Left renal cortex interstitium (tissue), 4 donors: Measurements from ENCODE around the gene UBAC2. TPM values are rescaled to one million over a fixed set of nuclear protein-coding genes. Genes with fewer than 3 reads are reported as not detected.
"Not testable (repeated sequence)": the region's sequence is repeated elsewhere in the genome, so short reads cannot be mapped to it uniquely, and the experiment has no call there.

Experiments used
- DNase-seq, 4 donors: peaks; one replicate each; pipeline ENCODE4 v3.0.0-alpha.2; 2013; ENCODE audit warnings: low read depth in 4 of 4, low spot score in 2 of 4, missing footprints in 1 of 4
- polyA plus RNA-seq, 4 donors: library from polyadenylated mRNA; unstranded; fragments of 120-200 nt; gene quantifications; one replicate each; pipeline ENCODE4 v1.2.1, GENCODE V29; 2013; ENCODE audit not compliant: insufficient read length in 4 of 4

Gene UBAC2
- polyA plus RNA-seq, 4 donors = 81.4 to 105 (median 99.1) TPM

- not testable (repeated sequence) for DNase-seq
These were observed 10.0 kb downstream of the UBAC2 start for GRCh38 chr13:99210627-99211026.

- no peak for DNase-seq
These were observed 10.9 kb downstream of the UBAC2 start for GRCh38 chr13:99211421-99212035.

- DNase-seq = no peak
These were observed 13.6 kb downstream of the UBAC2 start for GRCh38 chr13:99214232-99214631.

- DNase-seq = no peak
These were observed 14.1 kb downstream of the UBAC2 start for GRCh38 chr13:99214731-99215130.

- no peak for DNase-seq
These were observed 14.7 kb downstream of the UBAC2 start for GRCh38 chr13:99215184-99215830.

- no peak for DNase-seq
These were observed 16.9 kb downstream of the UBAC2 start for GRCh38 chr13:99217461-99218110.

GRCh38 chr13:99218126-99218525 is 17.5 kb downstream of the UBAC2 start:
- no peak for DNase-seq

- DNase-seq = no peak
These were observed 17.9 kb downstream of the UBAC2 start for GRCh38 chr13:99218545-99218944.

- no peak for DNase-seq
These were observed 18.3 kb downstream of the UBAC2 start for GRCh38 chr13:99218969-99219368.

- no peak for DNase-seq
These were observed 19.7 kb downstream of the UBAC2 start for GRCh38 chr13:99220199-99220935.

GRCh38 chr13:99221567-99222239 is 21.0 kb downstream of the UBAC2 start:
- DNase-seq = no peak

- no peak for DNase-seq
These were observed 22.9 kb downstream of the UBAC2 start for GRCh38 chr13:99223587-99223986.

GRCh38 chr13:99224021-99224420 is 23.4 kb downstream of the UBAC2 start:
- DNase-seq = no peak

- no peak for DNase-seq
These were observed 24.4 kb downstream of the UBAC2 start for GRCh38 chr13:99225078-99225477.

GRCh38 chr13:99226513-99226912 is 25.9 kb downstream of the UBAC2 start:
- DNase-seq = no peak

GRCh38 chr13:99227331-99227900 is 26.8 kb downstream of the UBAC2 start:
- DNase-seq = no peak

GRCh38 chr13:99227909-99228688 is 27.4 kb downstream of the UBAC2 start:
- no peak for DNase-seq

- DNase-seq = peak in 2 of 4 donors; percentile 3 to 5
These were observed 28.4 kb downstream of the UBAC2 start for GRCh38 chr13:99228737-99229691.
